HG03520 (cell line): ENCODE results near the gene B9D2.
"Not testable (repeated sequence)": the region's sequence is repeated elsewhere in the genome, so short reads cannot be mapped to it uniquely, and the experiment has no call there.

Source experiments
- ATAC-seq: cut with Tn5 transposase; IDR thresholded peaks from one replicate; pipeline ENCODE4 v1.9.1; 2021; ENCODE audit warnings: mild to moderate bottlenecking, moderate library complexity; ENCODE audit not compliant: unreplicated experiment

Gene B9D2

DNA sequence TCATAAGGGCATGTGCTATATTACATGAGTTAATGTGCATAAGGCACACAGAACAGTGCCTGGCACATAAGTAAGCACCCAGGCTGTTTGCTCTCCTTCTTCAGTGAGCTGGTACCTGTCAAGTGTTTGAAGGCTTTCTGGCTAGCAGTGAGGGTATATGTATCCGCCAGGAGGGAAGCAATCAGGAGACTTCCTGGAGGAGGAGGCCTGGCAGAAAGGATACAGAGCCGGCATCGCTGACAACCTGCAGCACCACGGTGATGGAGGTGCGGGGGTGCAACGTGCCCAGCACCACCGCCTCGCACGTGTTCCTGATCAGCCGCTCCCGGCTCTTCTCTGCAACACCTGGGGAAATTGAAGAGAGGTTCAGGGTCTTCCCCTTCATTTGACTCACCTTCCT, 27.7 kb upstream of the B9D2 start:
- ATAC-seq = no peak

DNA sequence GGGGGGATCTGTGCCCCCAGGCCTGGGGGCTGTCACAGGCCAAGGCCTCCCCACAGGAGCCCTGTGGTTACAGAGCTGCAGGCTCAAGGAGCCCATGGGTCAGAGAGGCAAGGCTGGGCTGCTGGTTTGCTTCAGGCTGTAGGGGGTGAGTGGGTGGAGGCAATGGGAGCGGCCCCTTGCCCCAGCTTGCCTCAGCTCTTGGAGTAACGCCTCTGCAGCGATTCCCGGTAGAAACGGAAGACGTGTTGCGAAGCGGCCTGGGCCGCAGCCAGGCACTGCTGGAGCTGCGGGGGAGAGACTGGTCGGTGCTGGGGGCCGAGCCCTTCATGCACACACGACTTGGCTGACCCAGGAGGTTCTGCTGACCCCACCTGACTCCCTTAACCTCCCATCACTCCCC, 22.5 kb upstream of the B9D2 start:
- ATAC-seq = no peak

- no peak for ATAC-seq
Measured at GRCh38 chr19:41384351-41384750, 20.4 kb upstream of the B9D2 start.

DNA sequence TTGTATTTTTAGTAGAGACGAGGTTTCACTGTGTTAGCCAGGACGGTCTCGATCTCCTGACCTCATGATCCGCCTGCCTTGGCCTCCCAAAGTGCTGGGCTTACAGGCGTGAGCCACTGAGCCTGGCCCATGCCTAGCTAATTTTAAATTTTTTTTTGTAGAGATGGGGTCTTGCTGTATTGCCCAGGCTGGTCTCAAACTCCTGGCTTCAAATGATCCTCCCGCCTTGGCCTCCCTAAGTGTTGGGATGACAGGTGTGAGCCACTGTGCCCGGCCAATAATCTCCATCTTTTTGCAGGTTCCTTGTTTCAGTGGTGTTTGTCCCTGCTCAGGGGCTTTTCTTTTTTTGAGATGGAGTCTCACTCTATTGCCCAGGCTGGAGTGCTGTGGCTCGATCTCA, 17.6 kb upstream of the B9D2 start:
- ATAC-seq = not testable (repeated sequence)

GRCh38 chr19:41377977-41378709, 14.2 kb upstream of the B9D2 start:
- no peak for ATAC-seq

- ATAC-seq = no peak
Measured at GRCh38 chr19:41376998-41377365, 13.0 kb upstream of the B9D2 start.

GRCh38 chr19:41376241-41376997, 12.5 kb upstream of the B9D2 start, which contains the start of gene TMEM91:
TSS of gene TMEM91 (plus strand) at chr19:41376533. CDS start at chr19:41378310, 1,777 bp downstream.
- no peak for ATAC-seq

DNA sequence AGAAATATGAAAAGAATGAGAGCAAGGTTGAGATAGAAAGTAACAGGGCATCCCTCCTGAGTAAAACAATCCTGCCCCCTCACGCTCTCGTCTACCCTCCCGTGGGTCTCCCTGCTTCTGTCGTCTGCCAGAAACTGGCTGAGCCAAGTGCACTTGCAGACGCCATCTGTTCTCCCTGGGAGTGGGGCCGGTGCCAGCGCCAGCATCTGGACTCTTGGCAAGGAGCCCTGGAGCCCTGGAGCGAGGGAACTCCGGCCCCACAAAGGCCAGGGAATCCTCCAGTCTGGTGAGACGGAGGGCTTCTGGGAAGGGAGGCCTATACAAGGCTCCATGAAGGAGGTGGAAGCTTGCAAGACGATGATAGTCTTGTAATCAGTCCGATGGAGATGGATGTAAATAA, 10.0 kb upstream of the B9D2 start:
- ATAC-seq = no peak

- ATAC-seq = no peak
Measured at GRCh38 chr19:41372501-41372900, 8.6 kb upstream of the B9D2 start.

- no peak for ATAC-seq
Measured at GRCh38 chr19:41371541-41371940, 7.6 kb upstream of the B9D2 start.

DNA sequence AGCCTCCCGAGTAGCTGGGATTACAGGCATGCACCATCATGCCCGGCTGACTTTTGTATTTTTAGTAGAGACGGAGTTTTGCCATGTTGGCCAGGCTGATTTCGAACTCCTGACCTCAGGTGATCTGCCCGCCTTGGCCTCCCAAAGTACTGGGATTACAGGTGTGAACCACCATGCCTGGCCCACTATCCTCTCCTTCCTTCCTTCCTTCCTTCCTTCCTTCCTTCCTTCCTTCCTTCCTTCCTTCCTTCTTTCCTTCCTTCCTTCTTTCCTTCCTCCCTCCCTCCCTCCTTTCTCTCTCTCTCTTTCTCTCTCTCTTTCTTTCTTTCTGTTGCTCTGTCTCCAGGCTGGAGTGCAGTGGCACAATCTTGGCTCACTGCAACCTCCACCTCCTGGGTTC, 7.2 kb upstream of the B9D2 start:
- not testable (repeated sequence) for ATAC-seq

- ATAC-seq = no peak
Measured at GRCh38 chr19:41369769-41370168, 5.8 kb upstream of the B9D2 start.

DNA sequence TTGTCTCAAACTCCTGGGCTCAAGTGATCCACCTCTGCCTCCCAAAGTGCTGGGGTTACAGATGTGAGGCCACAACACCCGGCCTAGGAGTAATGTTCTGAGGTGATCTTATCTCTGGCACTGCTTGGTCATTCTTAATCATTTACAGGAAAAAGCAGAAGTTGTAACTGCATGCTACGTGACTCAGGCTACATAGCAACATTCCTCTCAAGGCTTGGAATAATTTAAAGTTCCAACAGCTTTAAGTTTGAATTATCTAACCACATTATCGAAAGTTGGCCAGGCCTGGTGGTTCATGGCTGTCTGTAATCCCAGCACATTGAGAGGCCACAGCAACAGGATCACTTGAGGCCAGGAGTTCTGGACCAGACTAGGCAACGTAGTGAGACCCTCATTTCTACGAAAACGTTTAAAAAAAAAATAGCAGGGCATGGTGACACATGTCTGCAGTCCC, 3.9 kb upstream of the B9D2 start:
- no peak for ATAC-seq

DNA sequence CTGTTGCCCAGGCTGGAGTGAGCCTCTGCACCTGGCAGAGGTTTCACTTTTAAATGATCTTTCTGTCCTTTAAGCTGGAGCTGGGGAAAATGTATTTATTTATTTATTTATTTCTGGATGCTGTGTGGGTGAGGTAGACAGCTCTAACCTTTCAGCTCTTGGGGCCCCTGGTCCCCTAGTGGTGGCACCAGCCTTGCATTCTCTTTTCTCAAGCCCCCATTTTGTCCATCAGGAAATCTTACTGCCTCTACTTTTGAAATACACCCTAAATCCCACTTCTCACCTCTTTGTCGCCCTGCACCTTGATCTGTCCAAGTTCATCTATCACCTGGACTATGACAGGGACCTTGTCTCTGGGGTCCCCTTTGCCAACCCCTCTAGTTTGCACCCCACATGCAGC, 2.1 kb upstream of the B9D2 start:
- no peak for ATAC-seq

- no peak for ATAC-seq
Measured at GRCh38 chr19:41364524-41365391, 809 bp upstream of the B9D2 start.

DNA sequence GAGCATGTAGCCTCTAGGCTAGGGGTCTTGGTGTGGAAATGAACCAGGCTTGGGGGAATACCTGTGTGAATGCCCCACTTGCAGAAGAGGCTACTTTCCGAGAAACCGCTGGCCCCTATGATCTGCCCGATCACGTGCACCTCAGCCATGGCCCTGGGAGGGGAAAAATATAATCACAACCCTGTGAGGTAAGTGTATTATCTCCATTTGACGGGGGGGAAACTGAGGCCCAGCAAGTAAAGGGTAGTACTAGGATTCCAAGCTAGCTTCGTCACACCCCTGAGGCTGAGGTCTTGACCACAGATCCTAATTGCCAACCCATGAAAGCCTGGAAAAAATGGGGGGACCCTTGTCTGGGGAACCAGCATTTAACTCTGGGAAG, 587 bp downstream of the B9D2 start:
- ATAC-seq = no peak

GRCh38 chr19:41362143-41362847, 1.7 kb downstream of the B9D2 start:
- no peak for ATAC-seq

GRCh38 chr19:41359741-41360140, 4.2 kb downstream of the B9D2 start:
- ATAC-seq = no peak

DNA sequence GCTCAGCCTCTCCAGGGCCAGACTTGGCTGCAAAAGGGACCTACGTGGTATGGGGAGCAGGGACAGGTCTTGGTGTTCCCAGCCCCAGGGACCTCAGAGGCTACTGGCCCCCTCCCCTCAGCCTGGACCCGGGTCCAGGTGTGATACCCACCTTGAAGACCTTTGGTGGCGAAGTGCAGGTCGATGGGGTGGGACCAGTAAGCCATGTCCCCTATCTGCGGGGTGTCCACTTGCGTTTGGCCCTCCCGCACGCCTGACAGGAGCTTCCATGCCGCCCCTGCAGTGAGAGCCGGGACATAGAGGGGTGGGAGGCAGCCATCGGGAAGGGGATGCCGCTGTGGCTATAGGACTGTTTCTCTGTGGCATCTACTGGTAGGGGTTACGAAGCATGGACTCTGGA, 6.2 kb downstream of the B9D2 start:
- ATAC-seq = no peak

- no peak for ATAC-seq
Measured at GRCh38 chr19:41356984-41357739, 6.8 kb downstream of the B9D2 start.
